DMS 273 (cell line): ENCODE results near the gene GOLGA8A.
"Not testable (repeated sequence)": the region's sequence is repeated elsewhere in the genome, so short reads cannot be mapped to it uniquely, and the experiment has no call there.

Experiments used
- DNase-seq: peaks from one replicate; lab custom pipeline; 2025; ENCODE audit not compliant: unreplicated experiment; lab: John Stamatoyannopoulos, UW

The GOLGA8A gene

GRCh38 chr15:34409511-34409910, 28.1 kb downstream of the GOLGA8A start:
- not testable (repeated sequence) for DNase-seq

GRCh38 chr15:34408973-34409372, 28.6 kb downstream of the GOLGA8A start:
- DNase-seq = not testable (repeated sequence)

GRCh38 chr15:34403899-34404298, 33.7 kb downstream of the GOLGA8A start:
- DNase-seq = not testable (repeated sequence)

GRCh38 chr15:34403160-34403598, 34.4 kb downstream of the GOLGA8A start:
- DNase-seq = not testable (repeated sequence)

- not testable (repeated sequence) for DNase-seq
Measured at GRCh38 chr15:34397637-34398259, 39.9 kb downstream of the GOLGA8A start.

- DNase-seq = not testable (repeated sequence)
Measured at GRCh38 chr15:34392981-34393380, 44.6 kb downstream of the GOLGA8A start.

GRCh38 chr15:34389594-34390086, 48.0 kb downstream of the GOLGA8A start:
- DNase-seq = not testable (repeated sequence)
